NB4 (cell line): ENCODE results near the gene LEFTY2.

ENCODE experiments used
- DNase-seq: peaks from one replicate; pipeline ENCODE4 v3.0.0; 2010; ENCODE audit warnings: low read depth
- H3K4me3 ChIP-seq: one replicate; pipeline ENCODE4 v1.5.1; 2011; ENCODE audit warnings: mild to moderate bottlenecking, low read depth, low read length, moderate library complexity
- CTCF ChIP-seq: IDR thresholded peaks from one replicate; pipeline ENCODE4 v1.5.1; 2012; ENCODE audit warnings: low read depth, low read length
- MAX ChIP-seq: IDR thresholded peaks from 2 replicates; pipeline ENCODE4 v1.6.1; 2011; ENCODE audit warnings: low read depth, low read length
- MYC ChIP-seq: IDR thresholded peaks from 2 replicates; pipeline ENCODE4 v1.6.1; 2011; ENCODE audit warnings: low read depth, low read length
- POLR2A ChIP-seq: IDR thresholded peaks from 2 replicates; pipeline ENCODE4 v1.6.1; 2011; ENCODE audit warnings: mild to moderate bottlenecking; ENCODE audit not compliant: insufficient read length; ENCODE audit errors: extremely low read depth

The LEFTY2 gene

GRCh38 chr1:225923692-225924555, 17.1 kb downstream of the LEFTY2 start, which contains the start of gene PYCR2:
TSS of gene PYCR2 (minus strand) at chr1:225924250. CDS start at chr1:225924110, 140 bp downstream.
- TF ChIP-seq MYC (peak; percentile 92), MAX (peak; percentile 97), CTCF (no peak), POLR2A (peak; percentile 83)
- H3K4me3 ChIP-seq: peak within 1 kb of the TSS; percentile 84
- peak; percentile 99 for DNase-seq

- no peak for TF ChIP-seq CTCF
- no peak for TF ChIP-seq MYC
- no peak for TF ChIP-seq POLR2A
- TF ChIP-seq MAX: no peak
- no peak for DNase-seq
- H3K4me3 ChIP-seq: peak overlapping the region; percentile 84
Measured at GRCh38 chr1:225923381-225923691, 17.7 kb downstream of the LEFTY2 start.

- TF ChIP-seq POLR2A (no peak), MYC (no peak), CTCF (no peak), MAX (no peak)
- DNase-seq: no peak
- no peak overlapping the region for H3K4me3 ChIP-seq
Measured at GRCh38 chr1:225921734-225922709, 19.0 kb downstream of the LEFTY2 start.

GRCh38 chr1:225919906-225920305, 21.1 kb downstream of the LEFTY2 start:
- no peak for DNase-seq
- TF ChIP-seq POLR2A (no peak), CTCF (no peak), MYC (no peak), MAX (no peak)
- H3K4me3 ChIP-seq: no peak overlapping the region

GRCh38 chr1:225918280-225918679, 22.7 kb downstream of the LEFTY2 start:
- no peak overlapping the region for H3K4me3 ChIP-seq
- DNase-seq: no peak
- TF ChIP-seq POLR2A: no peak
- no peak for TF ChIP-seq CTCF
- no peak for TF ChIP-seq MAX
- no peak for TF ChIP-seq MYC
